SK-N-SH (cell line): ENCODE data around the gene YARS1.

ENCODE experiments used
- CTCF ChIP-seq: fragments of 200-600 bp; sonication (generic); IDR thresholded peaks from 2 replicates; pipeline ENCODE4 v1.6.1; 2017; ENCODE audit warnings: antibody characterized with exemption, mild to moderate bottlenecking, moderate library complexity
- GABPA ChIP-seq: IDR thresholded peaks from 2 replicates; pipeline ENCODE4 v1.4.0; 2012; ENCODE audit warnings: low read depth, mild to moderate bottlenecking
- MAX ChIP-seq: IDR thresholded peaks from 2 replicates; pipeline ENCODE4 v1.4.0; 2012; ENCODE audit warnings: low read depth
- POLR2AphosphoS5 ChIP-seq: IDR thresholded peaks from 2 replicates; pipeline ENCODE4 v1.6.1; 2012; ENCODE audit warnings: low read depth, low read length
- SIN3A ChIP-seq: IDR thresholded peaks from 2 replicates; pipeline ENCODE4 v1.6.1; 2012; ENCODE audit warnings: low read depth, mild to moderate bottlenecking, low read length, moderate library complexity, borderline replicate concordance
- TCF12 ChIP-seq: IDR thresholded peaks from 2 replicates; pipeline ENCODE4 v1.4.0; 2012

- TF ChIP-seq CTCF (no peak), GABPA (no peak), MAX (no peak), TCF12 (no peak), SIN3A (no peak), POLR2AphosphoS5 (no peak)
Measured at GRCh38 chr1:32861904-32862695, 44.9 kb upstream of the YARS1 start.
